ENCODE measurements around the gene NOBOX.

DNA sequence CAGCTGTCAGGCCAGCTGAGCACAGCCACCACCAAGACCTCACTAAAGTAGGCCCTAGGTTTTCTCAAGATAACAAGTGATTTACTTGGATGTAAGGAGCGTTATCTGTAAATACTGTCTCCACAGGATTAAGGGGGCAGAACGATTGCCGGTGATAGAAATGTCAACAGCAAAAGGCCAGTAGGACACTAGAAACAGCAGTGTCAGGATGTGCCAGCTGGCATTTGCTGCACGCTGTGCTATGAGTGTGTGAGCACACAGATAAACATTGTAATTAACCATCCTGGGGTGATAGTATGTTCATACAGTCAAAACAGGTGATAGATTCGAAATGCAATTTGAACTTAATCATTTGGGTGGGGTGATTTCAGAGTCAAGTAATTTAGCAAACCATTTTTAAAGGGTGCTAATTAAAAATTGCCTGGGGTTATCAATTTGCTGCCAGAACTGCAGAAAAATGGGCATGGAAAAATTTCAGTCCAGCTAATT, 36.3 kb upstream of the NOBOX start:
- no peak for TF ChIP-seq POLR2AphosphoS5 (IDR thresholded peaks at IDR 0.05; ENCODE audit: low read depth, low read length)
- TF ChIP-seq POLR2A (IDR thresholded peaks at IDR 0.05; ENCODE audit: low read depth, low read length): no peak
